ENCODE measurements around the gene ZBTB38.

The ZBTB38 gene

GRCh38 chr3:141370065-141370533, 1.8 kb downstream of the ZBTB38 start:
- DNase-seq, result no peak

DNA sequence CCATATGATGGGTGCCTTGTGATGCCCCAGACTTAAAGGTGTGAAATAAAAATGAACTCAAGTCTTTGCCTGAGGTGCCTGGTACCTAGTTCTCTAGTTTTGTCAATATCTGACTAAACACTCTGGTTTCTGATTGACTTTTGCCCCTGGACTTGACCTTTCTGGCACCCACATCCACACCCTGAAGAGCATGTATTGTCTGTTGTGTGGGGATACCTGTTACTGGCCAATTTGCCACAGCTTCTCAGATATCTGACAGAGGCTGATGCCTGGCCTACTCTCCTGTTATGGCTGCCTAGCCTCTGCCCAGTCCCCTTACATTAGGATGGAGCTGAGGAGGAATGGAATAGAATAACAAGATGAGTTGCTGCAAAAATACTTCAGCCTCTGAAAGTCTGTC, 3.6 kb downstream of the ZBTB38 start:
- no peak for DNase-seq

DNA sequence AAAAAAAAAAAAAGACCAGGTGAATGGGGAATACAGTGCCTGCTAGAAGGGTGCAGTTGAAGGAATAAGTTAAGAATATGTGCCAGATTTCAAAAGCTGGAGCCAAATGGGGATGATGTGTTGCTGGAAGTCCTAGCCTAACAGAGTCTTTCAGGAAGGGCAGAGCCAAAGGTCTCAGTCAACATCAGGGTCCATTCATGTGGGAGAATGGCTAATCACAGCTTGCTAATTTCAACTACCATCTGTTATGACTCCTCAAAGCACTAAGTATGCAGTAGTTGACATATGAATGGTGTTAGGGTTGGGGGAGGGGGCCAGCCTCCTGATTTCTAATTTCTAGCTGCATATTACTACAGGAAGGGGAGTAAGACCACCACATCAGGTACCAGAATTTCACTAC, 4.4 kb downstream of the ZBTB38 start:
- no peak for DNase-seq

DNA sequence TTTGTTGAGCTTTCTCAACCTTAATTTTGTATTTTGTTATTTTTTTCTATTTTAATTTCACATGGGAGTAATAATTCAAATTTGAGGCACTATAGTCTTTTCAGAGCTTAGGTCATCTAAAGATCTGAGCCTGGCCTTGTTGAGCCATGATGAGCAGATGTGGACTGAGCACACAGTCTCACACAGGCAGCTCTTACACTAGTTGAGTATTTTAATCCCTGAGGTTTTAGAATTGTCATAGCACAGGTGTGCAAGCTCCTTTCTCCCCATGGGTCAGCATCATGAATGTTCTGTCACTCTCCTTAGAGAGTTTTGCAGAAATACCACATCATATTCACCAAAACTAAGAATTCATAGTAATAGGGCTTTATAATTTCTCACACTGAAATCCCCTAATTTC, 4.9 kb downstream of the ZBTB38 start:
- no peak for DNase-seq

DNA sequence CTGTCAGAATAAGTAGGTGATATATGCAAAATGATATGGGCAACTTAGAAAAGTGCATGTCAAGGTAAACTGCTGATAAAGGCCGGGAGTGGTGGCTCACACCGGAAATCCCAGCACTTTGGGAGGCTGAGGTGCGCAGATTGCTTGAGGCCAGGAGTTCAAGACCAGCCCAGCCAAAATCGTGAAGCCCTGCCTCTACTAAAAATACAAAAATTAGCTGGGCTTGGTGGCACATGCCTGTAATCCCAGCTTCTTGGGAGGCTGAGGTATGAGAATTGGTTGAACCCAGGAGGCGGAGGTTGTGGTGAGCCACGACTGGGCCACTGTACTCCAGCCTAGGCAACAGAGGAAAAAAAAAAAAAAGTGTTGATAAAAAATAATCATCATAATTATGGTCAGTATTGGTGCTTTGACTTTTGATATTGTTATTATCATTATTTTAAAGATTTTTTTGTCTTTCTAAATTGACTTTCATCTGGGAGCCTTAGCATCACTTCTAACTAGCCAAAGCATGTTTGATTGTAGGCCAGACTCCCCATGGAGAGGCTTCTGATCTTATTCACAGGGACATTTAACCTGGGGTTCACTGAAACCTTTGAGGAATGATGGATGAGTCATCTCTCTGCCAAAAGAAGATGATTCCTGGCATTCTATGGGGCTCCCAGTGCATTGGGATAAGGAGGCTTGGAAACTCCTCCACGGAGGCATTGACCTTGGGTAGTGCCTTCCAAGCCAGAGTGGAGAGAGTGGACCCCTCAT, 5.6 kb downstream of the ZBTB38 start:
- no peak for DNase-seq

GRCh38 chr3:141375381-141376301, 7.3 kb downstream of the ZBTB38 start:
- DNase-seq, result no peak

DNA sequence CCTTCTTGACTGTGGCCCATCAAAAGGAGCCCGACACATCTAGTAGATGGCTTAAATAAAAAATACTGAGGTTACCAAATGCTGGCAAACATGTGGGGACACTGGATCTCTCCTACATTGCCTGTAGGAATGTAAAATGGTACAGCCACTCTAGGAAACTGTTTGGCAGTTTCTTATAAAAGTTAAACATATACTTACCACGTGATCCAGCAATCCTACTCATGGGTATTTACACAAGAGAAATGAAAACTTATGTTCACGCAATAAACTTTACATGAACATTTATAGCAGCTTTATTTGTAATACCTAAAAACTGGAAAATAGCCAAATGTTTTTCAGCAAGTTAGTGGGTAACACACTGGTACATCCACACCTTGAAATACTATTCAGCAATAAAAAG, 9.1 kb downstream of the ZBTB38 start:
- no peak for DNase-seq

- DNase-seq, result no peak
Measured at GRCh38 chr3:141378556-141378955, 10.3 kb downstream of the ZBTB38 start.

- peak; percentile 47 for DNase-seq
Measured at GRCh38 chr3:141379250-141379966, 11.1 kb downstream of the ZBTB38 start.

GRCh38 chr3:141380279-141380678, 12.0 kb downstream of the ZBTB38 start:
- no peak for DNase-seq

DNA sequence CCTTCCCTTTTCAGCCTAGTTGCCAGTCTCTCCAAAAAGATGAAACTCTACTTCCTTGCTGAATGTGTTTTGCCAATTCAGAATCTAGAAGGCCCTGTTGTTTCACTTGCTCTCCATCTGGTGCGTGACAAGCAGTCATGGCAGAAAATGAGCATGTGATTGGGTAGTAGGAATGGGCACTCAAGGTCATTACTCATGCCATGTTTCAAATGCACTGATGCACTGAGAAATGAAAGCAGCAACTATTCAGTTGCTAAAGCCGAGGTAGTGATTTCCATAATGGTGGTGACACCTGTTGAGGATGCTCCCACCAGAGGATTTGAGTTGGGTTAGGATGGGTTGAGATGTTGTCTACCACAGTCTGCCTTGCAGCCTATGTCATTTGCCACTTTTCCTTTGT, 12.7 kb downstream of the ZBTB38 start:
- no peak for DNase-seq

GRCh38 chr3:141382571-141382970, 14.3 kb downstream of the ZBTB38 start:
- DNase-seq, result no peak

DNA sequence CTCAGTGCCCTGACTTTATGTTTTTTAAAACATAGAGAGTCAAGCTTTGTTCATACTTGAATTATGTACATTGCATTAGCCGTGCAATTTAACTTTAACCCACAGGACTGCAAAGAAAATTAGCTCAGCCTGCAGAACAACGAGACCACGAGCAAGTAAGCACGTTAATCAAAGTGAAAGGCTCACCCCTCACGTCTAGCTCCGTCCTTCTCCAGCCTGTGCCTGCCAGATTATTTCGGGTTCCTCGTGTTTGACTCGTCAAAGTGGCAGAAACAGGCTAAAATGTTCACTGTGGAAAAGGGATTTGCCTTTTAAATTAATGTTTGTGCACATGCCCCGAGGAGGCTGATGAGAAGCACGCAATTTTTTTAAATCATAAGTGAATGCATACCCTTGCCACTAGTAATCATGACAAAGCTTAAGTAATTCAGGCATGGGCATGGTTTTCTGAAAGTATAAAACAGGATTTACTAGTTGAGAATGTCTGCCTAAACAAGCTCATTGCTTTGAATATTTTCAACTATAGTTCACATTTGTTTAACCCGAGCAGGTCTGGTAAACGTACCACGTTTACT, 15.3 kb downstream of the ZBTB38 start:
- no peak for DNase-seq

DNA sequence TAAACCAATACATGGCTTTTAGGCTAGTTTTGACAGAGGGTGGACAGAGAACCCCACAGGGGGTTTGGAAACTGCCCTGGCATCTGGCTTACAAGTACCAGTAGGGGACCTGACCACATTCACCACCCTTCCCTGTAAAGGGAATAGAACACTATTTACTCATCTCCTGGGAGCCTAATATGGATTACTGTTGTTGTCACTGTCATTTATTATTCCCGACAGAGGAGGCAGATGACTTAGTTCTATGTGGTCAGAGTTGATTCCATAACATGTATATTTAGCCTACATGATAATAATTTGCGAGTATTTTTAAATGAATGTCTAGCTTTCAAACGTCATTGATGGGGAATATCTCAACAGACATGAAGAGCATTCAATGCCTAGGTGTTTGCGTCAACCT, 15.9 kb downstream of the ZBTB38 start:
- DNase-seq, result no peak

GRCh38 chr3:141384575-141384974, 16.3 kb downstream of the ZBTB38 start:
- no peak for DNase-seq

DNA sequence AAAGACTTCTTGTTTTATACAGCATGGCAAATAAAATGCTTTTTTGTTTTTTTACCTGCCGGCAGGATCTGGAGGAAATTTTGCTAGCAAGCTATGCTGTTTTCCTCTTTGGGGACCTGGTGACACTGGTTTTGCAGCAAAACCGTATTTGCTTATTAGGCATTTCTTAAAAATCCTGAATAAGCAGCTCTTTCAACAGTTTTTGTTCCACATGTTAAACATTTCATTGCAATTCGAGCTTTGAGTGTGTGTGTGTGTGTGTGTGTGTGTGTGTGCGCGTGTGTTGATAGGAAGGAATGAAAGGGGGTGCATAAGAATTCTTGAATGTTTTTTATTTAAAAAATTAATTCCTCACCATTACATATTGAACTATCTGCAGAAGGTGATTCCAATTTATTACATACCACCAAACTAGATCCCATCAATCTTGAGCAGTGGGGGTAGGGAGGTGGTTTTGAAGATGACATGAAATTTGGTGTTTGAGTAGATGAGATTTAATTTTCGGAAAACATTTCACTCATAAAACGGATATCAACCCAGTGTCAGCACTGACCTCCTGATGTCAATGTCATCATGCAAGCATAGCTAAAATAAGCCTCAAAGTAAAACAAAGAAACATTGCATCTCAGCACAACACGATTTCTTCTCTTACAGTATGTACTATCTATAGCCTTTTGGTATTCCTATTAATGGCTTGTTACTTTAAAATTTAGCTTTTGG, 17.3 kb downstream of the ZBTB38 start:
- no peak for DNase-seq

- no peak for DNase-seq
Measured at GRCh38 chr3:141386126-141386488, 17.8 kb downstream of the ZBTB38 start.

- DNase-seq, result no peak
Measured at GRCh38 chr3:141386611-141387111, 18.4 kb downstream of the ZBTB38 start.

- DNase-seq, result no peak
Measured at GRCh38 chr3:141387516-141387915, 19.2 kb downstream of the ZBTB38 start.

DNA sequence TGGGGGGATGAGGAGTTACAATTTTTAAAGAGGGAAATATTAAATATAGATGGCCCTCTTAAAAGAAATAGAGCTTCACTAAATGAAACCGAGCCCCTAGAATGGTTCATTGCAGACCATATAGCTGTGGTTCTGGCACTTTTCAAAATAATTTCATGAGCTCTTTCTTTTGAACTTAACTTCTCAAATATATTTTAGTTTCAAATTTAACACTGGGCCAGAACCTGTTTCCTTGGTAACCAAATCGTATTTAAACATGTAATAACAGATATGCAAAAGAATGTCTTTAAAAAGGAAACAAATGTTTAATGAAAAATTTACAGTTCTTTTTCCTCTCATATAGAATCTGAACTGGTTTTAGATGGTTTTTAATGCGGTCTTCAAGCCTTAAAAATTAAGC, 20.1 kb downstream of the ZBTB38 start:
- DNase-seq, result no peak

DNA sequence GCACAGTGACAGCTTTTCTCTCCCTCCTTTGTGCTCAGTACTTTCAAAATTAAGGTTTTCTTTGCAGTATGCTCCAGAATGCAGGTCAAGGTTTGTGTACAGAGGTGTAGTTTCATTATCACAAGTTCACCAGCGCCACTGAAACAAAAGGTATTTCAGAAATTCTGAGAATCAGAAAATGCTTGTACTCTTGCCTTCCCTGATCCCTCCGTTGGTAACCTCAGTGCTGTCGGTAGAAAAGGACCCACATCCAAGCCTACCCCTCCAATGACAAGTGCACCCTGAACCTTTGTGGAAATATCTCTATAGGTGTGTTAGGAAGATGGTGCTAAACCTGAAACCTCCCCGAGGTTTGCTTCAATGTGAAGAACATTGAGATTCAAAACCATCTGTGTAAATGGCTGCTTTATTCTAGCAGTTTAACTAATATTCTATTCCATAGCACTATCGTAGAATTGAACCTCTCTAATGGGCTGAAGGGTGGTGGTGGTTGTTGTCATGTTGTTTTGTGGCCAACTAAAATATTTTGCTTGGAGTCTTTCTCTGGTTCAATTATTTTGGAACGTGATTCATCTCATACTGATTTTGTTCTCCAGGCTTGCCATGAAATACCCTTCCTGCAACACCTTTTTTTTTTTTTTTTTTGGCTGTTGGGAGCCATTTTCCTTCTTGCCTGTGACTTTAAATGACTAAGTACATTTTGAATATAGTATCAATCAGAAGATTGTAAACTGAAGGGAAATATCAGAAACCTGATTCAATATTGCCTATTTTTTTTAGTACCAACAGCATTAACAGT, 20.7 kb downstream of the ZBTB38 start:
- no peak for DNase-seq

Data from activated CD4-positive, CD25-positive, alpha-beta regulatory T cell treated with anti-CD3 and anti-CD28 coated beads, Interleukin-2, amount 50 U/mL, for 72 hours (primary cell).